Chondrocyte (in vitro differentiated cells): ENCODE data around the gene GAS7. TPM values are rescaled to one million over a fixed set of nuclear protein-coding genes. Genes with fewer than 3 reads are reported as not detected.

ENCODE experiments used
- DNase-seq: peaks from one replicate; pipeline ENCODE4 v3.0.0; 2021; ENCODE audit warnings: mixed read lengths, low spot score
- H3K27ac Mint-ChIP-seq: one replicate; pipeline ENCODE4 v1.8.0; 2021; ENCODE audit warnings: mild to moderate bottlenecking, moderate library complexity, mixed read lengths; ENCODE audit not compliant: unreplicated experiment
- H3K27me3 Mint-ChIP-seq: 2 replicates; pipeline ENCODE4 v1.8.0; 2021; ENCODE audit warnings: low read depth, mixed read lengths
- H3K36me3 Mint-ChIP-seq: 2 replicates; pipeline ENCODE4 v1.8.0; 2021; ENCODE audit warnings: low read depth, mixed read lengths
- H3K4me1 Mint-ChIP-seq: 2 replicates; pipeline ENCODE4 v1.8.0; 2021; ENCODE audit warnings: low read depth, mild to moderate bottlenecking, mixed read lengths
- H3K4me3 Mint-ChIP-seq: one replicate; pipeline ENCODE4 v1.8.0; 2021; ENCODE audit warnings: mild to moderate bottlenecking, moderate library complexity, mixed read lengths; ENCODE audit not compliant: unreplicated experiment
- H3K9me3 Mint-ChIP-seq: 2 replicates; pipeline ENCODE4 v1.8.0; 2021; ENCODE audit warnings: low read depth, mixed read lengths
- total RNA-seq: library from RNA; stranded (reverse); gene quantifications from 3 replicates; pipeline ENCODE4 v1.2.1, GENCODE V29; 2021
- TF ChIP-seq, protein P1 (sequence below): fragments of 200-600 bp; sonication (generic); IDR thresholded peaks from 2 replicates; pipeline ENCODE4 v1.5.0; 2021; ENCODE audit warnings: antibody characterized with exemption, mild to moderate bottlenecking, moderate library complexity

The GAS7 gene
- total RNA-seq, 1 donor from 2014 or later: 6.9 TPM

- Mint-ChIP-seq H3K4me1 (no peaks in the 10 kb centered on the region), H3K27ac (no peak overlapping the region), H3K4me3 (no peak overlapping the region), H3K27me3 (peaks cover 13% of the 10 kb centered on the region), H3K36me3 (peaks cover 2% of the 10 kb centered on the region), H3K9me3 (no peaks in the 10 kb centered on the region)
- TF ChIP-seq, protein P1, sequence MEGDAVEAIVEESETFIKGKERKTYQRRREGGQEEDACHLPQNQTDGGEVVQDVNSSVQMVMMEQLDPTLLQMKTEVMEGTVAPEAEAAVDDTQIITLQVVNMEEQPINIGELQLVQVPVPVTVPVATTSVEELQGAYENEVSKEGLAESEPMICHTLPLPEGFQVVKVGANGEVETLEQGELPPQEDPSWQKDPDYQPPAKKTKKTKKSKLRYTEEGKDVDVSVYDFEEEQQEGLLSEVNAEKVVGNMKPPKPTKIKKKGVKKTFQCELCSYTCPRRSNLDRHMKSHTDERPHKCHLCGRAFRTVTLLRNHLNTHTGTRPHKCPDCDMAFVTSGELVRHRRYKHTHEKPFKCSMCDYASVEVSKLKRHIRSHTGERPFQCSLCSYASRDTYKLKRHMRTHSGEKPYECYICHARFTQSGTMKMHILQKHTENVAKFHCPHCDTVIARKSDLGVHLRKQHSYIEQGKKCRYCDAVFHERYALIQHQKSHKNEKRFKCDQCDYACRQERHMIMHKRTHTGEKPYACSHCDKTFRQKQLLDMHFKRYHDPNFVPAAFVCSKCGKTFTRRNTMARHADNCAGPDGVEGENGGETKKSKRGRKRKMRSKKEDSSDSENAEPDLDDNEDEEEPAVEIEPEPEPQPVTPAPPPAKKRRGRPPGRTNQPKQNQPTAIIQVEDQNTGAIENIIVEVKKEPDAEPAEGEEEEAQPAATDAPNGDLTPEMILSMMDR: no peak
- DNase-seq: no peak
These were observed 198.3 kb downstream of the GAS7 start for GRCh38 chr17:9999919-10000695.

DNA sequence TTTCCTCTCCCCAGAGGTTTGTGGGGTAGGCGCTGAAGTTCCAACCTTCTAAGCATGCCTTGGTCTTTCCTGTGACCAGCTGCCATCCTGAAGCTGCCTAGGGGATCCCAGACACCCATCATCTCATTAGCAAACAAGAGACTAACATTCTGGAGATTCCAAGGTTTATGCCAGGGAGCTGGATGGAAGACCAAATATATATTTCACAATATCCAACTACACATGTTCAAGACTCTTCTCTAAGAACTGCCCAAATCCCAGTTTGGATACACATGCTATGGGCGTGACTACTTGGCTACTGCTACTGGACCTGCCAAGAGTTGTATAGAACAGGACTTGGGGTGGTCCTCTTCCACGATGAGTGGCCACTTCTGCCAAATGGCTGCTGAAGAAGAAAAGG is 200.3 kb downstream of the GAS7 start:
- Mint-ChIP-seq H3K9me3 (no peaks in the 10 kb centered on the region), H3K4me1 (no peaks in the 10 kb centered on the region), H3K4me3 (no peak overlapping the region), H3K36me3 (peaks cover 2% of the 10 kb centered on the region), H3K27me3 (peaks cover 15% of the 10 kb centered on the region), H3K27ac (no peak overlapping the region)
- DNase-seq: no peak
- TF ChIP-seq, protein P1: no peak

DNA sequence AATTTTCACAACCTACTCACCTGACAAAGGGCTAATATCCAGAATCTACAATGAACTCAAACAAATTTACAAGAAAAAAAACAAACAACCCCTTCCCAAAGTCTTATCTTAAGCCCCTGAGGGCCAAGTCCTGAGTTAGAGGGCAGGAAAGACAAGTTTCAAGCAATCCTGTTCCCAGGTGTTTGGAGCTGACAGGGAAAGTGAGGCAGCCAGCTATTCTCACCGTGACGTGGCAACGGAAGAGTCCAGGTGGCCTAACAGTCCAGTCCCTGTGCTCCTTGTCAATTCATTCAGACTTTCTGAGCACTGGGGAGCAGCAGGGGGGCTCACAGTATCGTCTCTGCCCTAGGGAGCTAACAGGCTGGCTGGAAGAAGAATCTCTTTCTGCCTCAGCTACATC is 203.6 kb downstream of the GAS7 start:
- peaks cover 5% of the 10 kb centered on the region for H3K36me3 Mint-ChIP-seq
- no peak for DNase-seq
- peaks cover 8% of the 10 kb centered on the region for H3K27me3 Mint-ChIP-seq
- H3K4me3 Mint-ChIP-seq: no peak overlapping the region
- H3K4me1 Mint-ChIP-seq: no peaks in the 10 kb centered on the region
- peaks cover under 1% of the 10 kb centered on the region for H3K9me3 Mint-ChIP-seq
- H3K27ac Mint-ChIP-seq: no peak overlapping the region
- TF ChIP-seq, protein P1: no peak

DNA sequence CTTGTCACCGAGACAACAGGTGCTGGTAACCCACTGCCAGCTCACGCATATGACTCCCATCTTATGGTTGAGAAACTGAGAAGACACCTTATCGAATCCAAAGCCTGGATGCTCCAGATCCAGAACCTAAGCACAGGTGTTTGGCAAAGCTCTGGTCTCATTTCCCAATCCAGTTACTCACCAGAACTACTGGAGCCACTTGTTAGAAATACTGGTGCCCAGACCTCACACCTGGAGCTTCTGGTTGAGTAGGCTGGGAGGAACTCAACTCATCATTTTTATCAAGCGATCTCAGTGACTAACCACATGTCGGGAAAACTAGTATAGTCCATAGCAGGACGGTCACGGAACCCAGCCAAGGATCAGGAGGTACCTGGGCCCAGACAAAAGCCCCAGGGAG is 206.6 kb downstream of the GAS7 start:
- H3K4me3 Mint-ChIP-seq: no peak overlapping the region
- TF ChIP-seq, protein P1: no peak
- no peak for DNase-seq
- peaks cover 7% of the 10 kb centered on the region for H3K27me3 Mint-ChIP-seq
- peaks cover 5% of the 10 kb centered on the region for H3K9me3 Mint-ChIP-seq
- no peak overlapping the region for H3K27ac Mint-ChIP-seq
- H3K4me1 Mint-ChIP-seq: no peaks in the 10 kb centered on the region
- H3K36me3 Mint-ChIP-seq: peaks cover 7% of the 10 kb centered on the region

DNA sequence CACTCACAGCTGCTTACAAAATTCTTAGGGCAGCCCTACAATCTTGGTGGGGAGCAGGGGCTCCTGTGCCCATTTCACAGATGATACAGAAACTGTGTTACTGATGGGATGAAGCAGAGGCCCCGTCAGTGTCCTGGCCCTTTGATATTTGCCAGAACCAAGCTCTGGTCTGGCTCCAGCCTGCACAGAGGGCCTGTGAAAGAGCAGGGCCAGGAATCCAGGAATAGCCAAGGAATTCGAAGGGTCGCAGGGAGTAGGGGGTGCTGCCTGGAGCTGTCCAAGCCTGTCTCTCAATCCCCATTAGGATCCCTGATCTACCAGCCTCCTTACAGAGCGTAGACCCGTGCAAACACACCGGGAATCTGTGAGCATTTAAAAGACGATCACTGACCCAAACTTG is 207.1 kb downstream of the GAS7 start:
- Mint-ChIP-seq H3K9me3 (peaks cover 5% of the 10 kb centered on the region), H3K4me1 (no peaks in the 10 kb centered on the region), H3K27me3 (peaks cover 7% of the 10 kb centered on the region), H3K4me3 (no peak overlapping the region), H3K36me3 (peaks cover 7% of the 10 kb centered on the region), H3K27ac (no peak overlapping the region)
- TF ChIP-seq, protein P1: no peak
- DNase-seq: no peak
